ENCODE data around the gene CDCA3.

CDCA3 gene

DNA sequence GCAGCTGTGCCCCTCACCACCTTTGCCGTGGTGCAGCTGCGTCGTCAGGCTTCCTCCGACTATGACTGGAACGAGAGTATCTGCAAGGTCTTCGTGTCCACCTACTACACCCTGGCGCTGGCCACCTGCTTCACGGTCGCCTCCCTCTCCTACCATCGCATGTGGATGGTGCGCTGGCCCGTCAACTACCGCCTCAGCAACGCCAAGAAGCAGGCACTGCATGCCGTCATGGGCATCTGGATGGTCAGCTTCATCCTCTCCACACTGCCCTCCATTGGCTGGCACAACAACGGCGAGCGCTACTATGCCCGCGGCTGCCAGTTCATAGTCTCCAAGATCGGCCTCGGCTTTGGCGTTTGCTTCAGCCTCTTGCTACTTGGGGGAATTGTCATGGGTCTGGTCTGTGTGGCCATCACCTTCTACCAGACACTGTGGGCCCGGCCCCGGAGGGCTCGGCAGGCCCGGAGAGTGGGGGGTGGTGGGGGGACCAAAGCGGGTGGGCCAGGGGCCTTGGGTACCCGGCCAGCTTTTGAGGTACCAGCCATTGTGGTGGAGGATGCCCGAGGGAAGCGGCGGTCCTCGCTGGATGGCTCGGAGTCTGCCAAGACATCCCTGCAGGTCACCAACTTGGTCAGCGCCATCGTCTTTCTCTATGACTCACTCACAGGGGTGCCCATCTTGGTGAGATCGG, 26.9 kb downstream of the CDCA3 start:
- no peak for DNase-seq (ENCODE audit: extremely low spot score, insufficient read length, low read depth)
- no peak for FAIRE-seq

DNA sequence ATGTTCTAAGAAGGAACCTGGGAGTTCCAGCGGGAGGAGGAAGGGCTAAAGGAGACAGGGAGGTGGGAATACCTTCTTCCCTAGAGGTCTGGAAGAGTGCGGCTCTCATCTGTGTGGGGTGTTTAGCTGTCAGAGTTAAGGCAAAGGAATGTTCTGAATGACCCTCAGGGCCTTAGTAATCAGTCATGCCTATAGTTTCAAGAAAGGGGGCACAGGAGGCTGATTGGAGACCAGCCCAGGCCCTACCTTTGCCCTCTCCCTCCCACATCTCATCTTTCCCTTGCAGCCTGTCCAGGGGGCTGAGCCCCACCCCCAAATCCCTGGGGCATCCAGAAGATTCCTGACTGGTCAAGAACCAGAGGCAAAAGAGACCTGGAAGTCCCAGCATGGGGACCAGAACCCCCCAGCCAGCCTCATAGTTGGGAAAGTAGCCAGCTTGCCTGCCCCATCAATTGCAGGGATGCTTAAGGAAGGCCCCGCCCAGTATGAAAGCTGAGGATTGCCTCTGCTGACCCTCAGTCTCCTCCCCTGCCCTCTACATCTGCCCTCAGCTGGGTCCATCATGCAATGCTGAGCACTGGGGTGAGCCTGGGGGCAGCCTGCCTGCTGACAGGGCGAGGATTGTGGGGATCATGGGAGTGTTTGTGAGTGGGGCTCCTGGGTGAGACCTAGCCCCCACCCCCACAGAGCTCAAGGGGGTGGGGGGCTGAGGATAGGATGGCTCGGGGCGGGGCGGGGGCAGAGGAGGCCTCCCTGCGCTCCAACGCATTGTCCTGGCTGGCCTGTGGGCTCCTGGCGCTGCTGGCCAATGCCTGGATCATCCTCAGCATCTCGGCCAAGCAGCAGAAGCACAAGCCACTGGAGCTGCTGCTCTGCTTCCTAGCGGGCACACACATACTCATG, 27.7 kb downstream of the CDCA3 start:
- FAIRE-seq (no peak), DNase-seq (ENCODE audit: extremely low spot score, insufficient read length, low read depth) (no peak)

DNA sequence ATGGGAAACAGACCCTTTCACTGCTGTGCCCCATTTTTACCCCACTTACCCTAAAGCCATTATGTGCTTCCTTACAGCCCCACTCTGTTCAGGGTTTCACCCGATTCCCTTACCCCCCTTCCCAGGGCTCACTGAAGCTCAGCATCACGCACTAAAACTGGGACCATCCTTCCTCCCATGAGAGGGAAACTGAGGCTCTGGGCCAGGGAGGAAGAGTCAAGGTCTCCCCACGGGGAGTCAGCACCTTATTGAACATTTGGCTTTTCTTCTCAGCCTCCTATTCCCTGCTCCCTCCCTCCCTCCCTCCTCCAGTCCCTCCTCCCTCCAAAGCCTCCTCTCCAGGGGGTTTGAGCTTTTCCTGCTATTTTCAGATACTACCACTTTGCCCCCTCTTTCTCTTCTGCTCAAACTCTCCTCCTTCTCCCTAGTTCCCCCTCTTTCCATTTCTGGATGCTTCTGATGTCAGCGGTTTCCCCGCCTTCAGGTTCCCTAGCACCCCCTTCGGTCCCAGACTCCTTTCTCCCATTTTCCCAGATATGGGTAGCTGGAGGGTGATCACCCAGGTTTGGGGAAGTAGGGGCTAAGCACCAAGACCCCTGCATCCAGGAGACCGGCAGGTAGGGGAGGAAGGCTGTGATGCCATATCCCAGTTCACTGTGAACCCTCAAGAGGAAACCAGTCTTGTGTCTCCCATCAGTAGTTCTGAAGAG, 28.5 kb downstream of the CDCA3 start:
- DNase-seq (ENCODE audit: extremely low spot score, insufficient read length, low read depth) (no peak), FAIRE-seq (no peak)

DNA sequence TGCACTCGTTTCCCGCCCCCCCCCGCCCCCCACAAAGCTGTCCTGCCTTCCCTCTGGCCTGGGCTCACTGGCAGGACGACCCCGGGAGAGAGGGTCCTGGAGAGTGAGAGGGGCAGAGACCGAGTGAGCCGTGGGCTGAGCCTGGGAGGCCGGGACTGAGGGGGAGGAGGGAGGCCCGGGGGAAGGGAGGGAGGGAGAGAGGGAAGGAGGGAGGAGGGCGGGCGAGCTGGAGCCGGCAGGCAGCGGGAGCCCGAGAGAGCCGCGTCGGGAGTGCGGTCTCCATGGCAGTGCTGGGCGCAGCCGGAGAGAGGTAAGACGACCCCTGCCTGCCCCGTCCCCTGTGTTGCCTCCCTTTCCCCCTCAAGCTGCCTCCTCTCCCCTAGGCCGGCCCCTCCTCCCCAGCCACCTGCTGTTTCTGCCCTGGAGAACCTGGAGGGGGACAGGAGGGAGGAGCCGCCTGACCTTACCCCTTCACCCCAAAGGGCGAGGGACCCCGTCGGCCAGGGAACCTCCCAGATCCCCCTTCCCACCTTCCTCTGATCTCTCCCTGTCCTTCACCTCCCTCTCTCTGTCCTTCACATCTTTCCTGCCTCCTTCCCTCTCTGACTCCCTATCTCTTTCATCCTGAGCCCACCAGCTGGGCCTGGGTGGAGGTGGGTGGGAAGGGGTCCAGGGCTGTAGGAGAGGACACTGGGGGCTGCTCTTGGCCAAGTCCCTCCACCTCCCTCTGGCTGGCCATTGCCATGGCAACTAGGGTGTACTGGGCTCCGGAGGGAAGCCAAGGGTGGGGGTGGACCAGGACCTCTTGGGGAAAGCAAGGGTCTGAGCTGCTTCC, 29.3 kb downstream of the CDCA3 start, which contains the start of gene GPR162:
Gene GPR162 (plus strand): TSS at position 231 of the 835 bp plus-strand sequence. CDS start 2,078 bp downstream, outside the sequence.
- no peak for DNase-seq (ENCODE audit: extremely low spot score, insufficient read length, low read depth)

DNA sequence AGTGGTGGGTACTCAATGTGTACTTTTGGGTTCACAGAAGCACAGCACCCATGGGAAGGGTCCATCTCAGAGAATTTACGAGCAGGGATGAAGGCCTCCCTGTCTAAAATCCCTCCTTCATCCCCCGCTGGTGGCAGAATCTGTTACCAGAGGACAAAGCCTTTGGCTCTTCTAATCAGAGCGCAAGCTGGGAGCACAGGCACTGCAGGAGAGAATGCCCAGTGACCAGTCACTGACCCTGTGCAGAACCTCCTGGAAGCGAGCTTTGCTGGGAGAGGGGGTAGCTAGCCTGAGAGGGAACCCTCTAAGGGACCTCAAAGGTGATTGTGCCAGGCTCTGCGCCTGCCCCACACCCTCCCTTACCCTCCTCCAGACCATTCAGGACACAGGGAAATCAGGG, 30.9 kb downstream of the CDCA3 start:
- FAIRE-seq (no peak), DNase-seq (ENCODE audit: extremely low spot score, insufficient read length, low read depth) (no peak)

More for the DNA sequence above, 29.3 kb downstream of the CDCA3 start, which contains the start of gene GPR162:
- FAIRE-seq = no peak

DNA sequence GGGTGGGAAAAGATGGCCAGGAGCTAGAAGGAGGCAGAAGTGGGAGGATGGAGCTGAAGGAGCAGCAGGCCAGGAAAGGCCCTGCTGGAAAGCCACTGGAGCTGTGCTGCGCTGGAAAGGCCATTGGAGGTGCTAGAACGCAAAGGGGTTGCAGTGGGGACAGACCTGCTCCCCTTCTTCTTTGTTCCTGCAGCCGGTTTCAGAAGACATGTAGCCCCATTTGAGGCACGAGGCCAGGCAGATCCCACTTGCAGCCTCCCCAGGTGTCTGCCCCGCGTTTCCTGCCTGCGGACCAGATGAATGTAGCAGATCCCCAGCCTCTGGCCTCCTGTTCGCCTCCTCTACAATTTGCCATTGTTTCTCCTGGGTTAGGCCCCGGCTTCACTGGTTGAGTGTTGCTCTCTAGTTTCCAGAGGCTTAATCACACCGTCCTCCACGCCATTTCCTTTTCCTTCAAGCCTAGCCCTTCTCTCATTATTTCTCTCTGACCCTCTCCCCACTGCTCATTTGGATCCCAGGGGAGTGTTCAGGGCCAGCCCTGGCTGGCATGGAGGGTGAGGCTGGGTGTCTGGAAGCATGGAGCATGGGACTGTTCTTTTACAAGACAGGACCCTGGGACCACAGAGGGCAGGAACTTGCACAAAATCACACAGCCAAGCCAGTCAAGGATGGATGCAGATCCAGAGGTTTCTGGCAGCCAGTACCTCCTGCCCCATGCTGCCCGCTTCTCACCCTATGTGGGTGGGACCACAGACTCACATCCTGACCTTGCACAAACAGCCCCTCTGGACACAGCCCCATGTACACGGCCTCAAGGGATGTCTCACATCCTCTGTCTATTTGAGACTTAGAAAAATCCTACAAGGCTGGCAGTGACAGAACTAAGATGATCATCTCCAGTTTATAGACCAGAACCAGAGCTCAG, 31.7 kb downstream of the CDCA3 start:
- no peak for FAIRE-seq
- DNase-seq (ENCODE audit: extremely low spot score, insufficient read length, low read depth) = no peak

DNA sequence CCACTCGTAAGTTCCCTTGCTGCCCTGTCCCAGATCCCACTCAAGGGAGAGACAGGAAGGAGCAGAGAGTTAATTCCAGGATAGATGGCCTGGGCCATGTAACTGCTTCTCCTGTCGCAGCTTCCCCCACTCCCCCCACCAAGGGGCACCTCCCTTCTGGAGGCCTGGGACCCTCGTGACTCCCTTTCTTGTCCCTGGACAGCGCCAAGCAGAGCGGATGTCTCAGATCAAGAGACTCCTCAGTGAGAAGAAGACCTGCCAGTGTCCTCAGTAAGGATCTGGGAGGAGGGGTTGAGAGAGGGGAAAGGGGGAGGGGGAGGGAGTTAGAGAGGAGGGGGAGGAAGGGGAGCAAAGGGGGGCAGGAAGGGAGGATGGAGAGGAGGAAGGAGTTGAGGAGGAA, 32.4 kb downstream of the CDCA3 start:
- FAIRE-seq (no peak), DNase-seq (ENCODE audit: extremely low spot score, insufficient read length, low read depth) (no peak)

DNA sequence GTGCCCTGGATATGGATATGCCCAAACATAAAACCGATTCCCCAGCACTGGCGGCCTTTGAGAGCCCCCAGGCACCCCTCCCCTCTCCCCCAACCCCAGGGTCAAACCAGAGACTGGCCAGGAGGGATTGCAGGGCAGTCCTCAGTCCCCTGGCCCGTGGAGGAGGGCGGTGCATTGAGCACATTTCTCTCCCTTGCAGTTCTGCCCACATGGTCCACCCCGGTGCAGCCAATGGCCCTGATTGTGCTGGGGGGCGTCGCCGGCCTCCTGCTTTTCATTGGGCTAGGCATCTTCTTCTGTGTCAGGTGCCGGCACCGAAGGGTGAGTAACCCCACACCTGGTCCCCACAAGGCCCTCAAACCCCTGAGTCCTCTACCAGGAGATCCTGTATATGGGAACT, 32.9 kb downstream of the CDCA3 start:
- no peak for FAIRE-seq
- DNase-seq (ENCODE audit: extremely low spot score, insufficient read length, low read depth) = no peak

DNA sequence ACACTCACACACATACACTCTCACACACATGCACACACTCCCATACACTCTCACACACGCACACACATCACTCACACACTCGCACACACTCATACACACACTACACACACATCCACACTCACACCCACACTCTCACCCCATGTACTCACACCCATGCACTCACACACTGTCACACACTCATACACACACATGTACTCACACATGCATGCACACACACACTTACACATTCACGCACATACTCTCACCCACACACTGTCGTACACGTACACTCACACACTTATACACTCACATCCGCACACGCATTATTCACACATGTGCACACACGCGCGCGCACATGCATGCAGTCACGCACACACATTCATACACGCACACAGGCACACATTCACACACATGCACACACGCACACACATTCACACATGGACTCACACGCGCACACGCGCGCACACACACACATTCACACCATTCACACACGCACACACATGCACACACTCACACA, 33.4 kb downstream of the CDCA3 start:
- DNase-seq (ENCODE audit: extremely low spot score, insufficient read length, low read depth) (no peak), FAIRE-seq (no peak)

DNA sequence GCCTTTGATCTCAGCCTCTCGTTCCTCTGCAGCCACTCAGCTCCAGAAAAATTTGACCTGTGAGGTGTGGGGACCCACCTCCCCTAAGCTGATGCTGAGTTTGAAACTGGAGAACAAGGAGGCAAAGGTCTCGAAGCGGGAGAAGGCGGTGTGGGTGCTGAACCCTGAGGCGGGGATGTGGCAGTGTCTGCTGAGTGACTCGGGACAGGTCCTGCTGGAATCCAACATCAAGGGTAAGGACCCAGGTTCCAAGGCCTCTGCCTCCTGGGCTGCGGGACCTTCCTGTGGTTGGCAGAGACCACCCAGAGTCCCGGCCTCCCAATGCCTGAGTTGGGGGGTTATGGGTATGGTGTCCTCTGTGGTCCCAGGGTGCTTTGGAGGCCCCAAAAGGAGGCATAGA, 34.0 kb downstream of the CDCA3 start:
- no peak for DNase-seq (ENCODE audit: extremely low spot score, insufficient read length, low read depth)
- FAIRE-seq = no peak

DNA sequence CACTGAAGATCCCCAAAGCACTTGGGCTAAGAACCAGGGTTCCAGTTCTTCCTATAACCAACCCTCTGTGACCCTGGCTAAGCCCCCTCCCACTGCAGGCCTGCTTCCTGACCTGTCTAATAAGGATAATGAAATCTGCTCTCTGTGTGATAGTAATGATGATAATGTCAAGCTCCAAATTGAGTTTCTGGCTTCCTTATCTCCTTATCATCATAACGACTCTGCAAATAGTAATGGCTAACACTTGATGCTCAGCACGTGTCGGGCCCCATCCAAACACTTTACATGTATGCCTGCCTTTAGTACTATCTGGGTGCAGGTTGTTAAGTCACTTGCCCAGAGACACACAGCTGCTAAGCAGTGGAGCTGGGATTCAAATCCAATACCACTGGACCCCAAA, 34.5 kb downstream of the CDCA3 start:
- DNase-seq (ENCODE audit: extremely low spot score, insufficient read length, low read depth) = no peak
- FAIRE-seq = no peak

DNA sequence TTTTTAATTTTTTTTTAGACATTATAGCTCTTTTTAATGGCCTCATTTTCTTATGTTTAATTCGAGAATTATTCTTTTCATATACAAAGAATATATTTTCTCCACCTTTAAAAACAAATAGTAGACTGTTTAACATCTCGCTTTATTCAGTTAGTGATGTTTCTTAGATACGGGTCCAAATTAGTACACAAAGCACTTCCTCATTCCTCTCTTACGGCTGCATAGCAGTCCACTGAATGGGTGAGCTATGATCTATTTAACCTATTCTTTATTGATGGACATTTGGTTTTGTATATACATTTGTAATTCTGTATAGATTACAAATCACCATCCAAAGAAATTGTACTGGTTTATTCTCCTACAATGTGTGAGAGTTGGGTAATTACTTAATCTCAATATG, 37.7 kb downstream of the CDCA3 start:
- DNase-seq (ENCODE audit: extremely low spot score, insufficient read length, low read depth) (no peak), FAIRE-seq (no peak)

DNA sequence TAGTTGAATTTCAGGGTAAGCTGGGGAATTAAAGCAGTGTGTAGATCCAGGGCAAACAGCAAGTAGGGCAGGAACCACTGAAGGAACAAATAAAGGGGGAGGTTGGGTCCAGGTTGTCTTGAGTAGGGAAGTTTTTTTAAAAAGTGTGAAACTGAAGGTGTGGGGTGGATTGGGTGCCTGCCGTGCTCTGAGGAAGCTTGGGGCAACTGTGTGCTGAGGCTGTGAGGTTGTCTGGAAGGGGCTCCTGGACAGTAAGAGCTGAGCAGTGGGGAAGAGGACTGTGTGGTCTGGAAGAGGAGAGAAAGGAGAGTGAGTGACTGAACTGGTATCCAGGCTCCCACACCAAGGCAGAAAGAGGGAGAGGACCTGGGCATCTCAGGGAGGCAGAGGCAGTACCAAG, 40.3 kb downstream of the CDCA3 start:
- DNase-seq (ENCODE audit: extremely low spot score, insufficient read length, low read depth) (no peak), FAIRE-seq (no peak)

DNA sequence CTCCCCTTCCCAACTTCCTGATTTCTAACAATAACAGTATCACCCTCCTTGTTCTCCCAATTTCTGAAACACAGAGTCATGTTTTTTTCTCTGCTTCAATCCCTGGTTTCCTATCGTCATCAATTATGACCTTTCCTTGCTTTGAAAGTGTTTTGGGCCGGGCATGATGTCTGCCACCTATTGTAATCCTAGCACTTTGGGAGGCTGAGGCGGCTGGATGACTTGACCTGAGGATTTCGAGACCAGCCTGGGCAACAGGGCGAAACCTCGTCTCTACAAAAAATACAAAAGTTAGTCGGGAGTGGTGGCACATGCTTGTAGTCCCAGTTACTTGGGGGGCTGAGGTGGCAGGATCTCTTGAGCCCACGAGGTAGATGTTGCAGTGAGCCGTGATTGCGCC, 42.0 kb downstream of the CDCA3 start:
- no peak for DNase-seq (ENCODE audit: extremely low spot score, insufficient read length, low read depth)
- FAIRE-seq = no peak

DNA sequence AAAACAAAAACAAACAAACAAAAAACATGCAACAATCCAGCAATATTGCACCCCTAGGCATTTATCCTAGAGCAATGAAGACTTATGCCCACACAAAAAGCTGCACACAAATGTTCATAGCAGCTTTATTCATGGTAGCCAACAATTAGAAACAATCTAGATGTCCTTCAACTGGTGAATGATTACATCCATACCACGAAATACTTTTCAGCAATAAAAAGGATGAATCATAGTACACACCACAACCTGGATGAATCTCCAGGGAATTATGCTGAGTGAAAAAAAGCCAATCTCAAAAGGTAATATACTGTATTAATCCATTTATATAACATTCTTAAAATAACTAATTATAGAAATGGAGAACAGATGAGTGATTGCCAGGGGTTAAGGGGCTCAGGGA, 43.9 kb downstream of the CDCA3 start:
- no peak for DNase-seq (ENCODE audit: extremely low spot score, insufficient read length, low read depth)
- FAIRE-seq = no peak

DNA sequence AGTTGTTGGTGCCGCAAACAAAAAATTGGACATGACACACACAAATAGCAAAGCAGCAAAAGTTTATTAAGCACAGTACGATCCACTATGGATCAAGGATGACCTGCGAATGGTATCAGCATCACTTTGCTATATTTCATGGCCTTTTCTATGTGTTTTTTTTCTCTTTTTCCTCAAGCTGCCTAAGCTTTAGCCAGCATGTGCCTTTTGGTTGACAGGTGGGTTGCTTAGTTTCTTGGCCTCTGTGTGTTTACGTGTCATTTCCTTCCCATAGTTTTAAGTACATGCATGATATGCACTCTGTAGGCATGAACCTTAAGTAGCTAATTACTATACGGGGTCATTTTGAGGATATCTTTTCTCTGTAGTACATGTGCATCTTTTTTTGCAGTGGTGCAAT, 51.9 kb downstream of the CDCA3 start:
- no peak for FAIRE-seq

More for the DNA sequence above, 51.9 kb downstream of the CDCA3 start:
- no peak for DNase-seq (ENCODE audit: extremely low spot score, insufficient read length, low read depth)

Data from GM18507 (cell line).